ENCODE results near the gene GABRD. TPM values are rescaled to one million over a fixed set of nuclear protein-coding genes. Genes with fewer than 3 reads are reported as not detected.

The GABRD gene
- total and polyA plus RNA-seq, 2 donors (not counting 3 experiments of a cell fraction or from before 2014, with no cell fraction given): not detected

GRCh38 chr1:2038229-2038628 is 19.1 kb downstream of the GABRD start:
- Histone ChIP-seq H3K4me2 (ENCODE audit: insufficient read depth, low read length) (no peak overlapping the region), H3K4me3 (replicated peaks in 1 of 3; ENCODE audit: insufficient read depth in 1 of 3, low read depth in 1 of 3, low read length in 3 of 3) (no peak overlapping the region), H3K27ac (ENCODE audit: insufficient read depth, low read depth, low read length) (no peak overlapping the region), H3K9me3 (replicated peaks; ENCODE audit: control insufficient read depth, insufficient read depth, low read length) (no peaks in the 10 kb centered on the region), H3K9me1 (replicated peaks; ENCODE audit: control insufficient read depth, extremely low read depth, insufficient read depth, low read length) (no peaks in the 10 kb centered on the region), H4K20me1 (replicated peaks; ENCODE audit: control insufficient read depth, extremely low read depth, insufficient read depth, low read length) (no peaks in the 10 kb centered on the region), H3K79me2 (ENCODE audit: control insufficient read depth, insufficient read depth, low read length) (no peaks in the 10 kb centered on the region), H2AFZ (ENCODE audit: low read depth, low read length) (no peak overlapping the region), H3K27me3 (ENCODE audit: control insufficient read depth in 2 of 2, insufficient read depth in 2 of 2, low read length in 2 of 2) (no peaks in the 10 kb centered on the region), H3K36me3 (ENCODE audit: control insufficient read depth in 2 of 2, extremely low read depth in 1 of 2, insufficient read depth in 2 of 2, low read length in 2 of 2) (no peaks in the 10 kb centered on the region), H3K9ac (replicated peaks; ENCODE audit: extremely low read depth, insufficient read depth, low read length) (no peak overlapping the region), H3K4me1 (ENCODE audit: control insufficient read depth, extremely low read depth, insufficient read depth, low read length) (no peaks in the 10 kb centered on the region)
- CTCF ChIA-PET: no interaction called here
- no peak for TF ChIP-seq MYC (IDR thresholded peaks at IDR 0.05; ENCODE audit: low read depth, low read length)
- no peak for TF ChIP-seq POLR2A (IDR thresholded peaks at IDR 0.05; ENCODE audit: low read depth, low read length)
- TF ChIP-seq GATA2 (IDR thresholded peaks at IDR 0.05; ENCODE audit: insufficient read depth, insufficient read length, low read depth, low read length): no peak
- no peak for TF ChIP-seq EZH2 (IDR thresholded peaks at IDR 0.05; ENCODE audit: borderline replicate concordance, low read depth, low read length, severe bottlenecking)
- no peak for TF ChIP-seq MAX (IDR thresholded peaks at IDR 0.05; ENCODE audit: insufficient read depth, insufficient read length)
- no peak for TF ChIP-seq FOS (IDR thresholded peaks at IDR 0.05; ENCODE audit: borderline replicate concordance, insufficient read depth, low read length)
- TF ChIP-seq POLR2AphosphoS5 (IDR thresholded peaks at IDR 0.05; ENCODE audit: insufficient read depth, low read depth, low read length): no peak
- no peak for TF ChIP-seq CTCF (IDR thresholded peaks at IDR 0.05; ENCODE audit: extremely low read depth in 1 of 2, insufficient read depth in 1 of 2, low read depth in 1 of 2, low read length in 2 of 2)
- no peak for TF ChIP-seq JUN (IDR thresholded peaks at IDR 0.05; ENCODE audit: borderline replicate concordance, insufficient read depth, insufficient read length, low read depth)
- FAIRE-seq (no peak), DNase-seq (ENCODE audit: low read depth, low spot score) (no peak)
- BruUV-seq (replicated peaks): no TSS peak
- intact Hi-C loops (cut with micrococcal nuclease): no loop called here
- POLR2A ChIA-PET: no interaction called here
- dilution Hi-C loops (cut with MboI; ENCODE audit: extremely low pct_ligation_motif_present, low sequenced_read_pairs): no loop called here

Measured in endothelial cell of umbilical vein (primary cell).